Keratinocyte (primary cell): ENCODE results near the gene BOD1. TPM values are rescaled to one million over a fixed set of nuclear protein-coding genes. Genes with fewer than 3 reads are reported as not detected.

ENCODE experiments used
- DNase-seq: peaks from one replicate; pipeline ENCODE4 v3.0.0-alpha.2; 2011; ENCODE audit warnings: low read depth, missing footprints, low spot score
- FAIRE-seq: peaks from 2 replicates; lab custom pipeline; 2011; peaks lifted over from hg19 to GRCh38; lab: Jason Lieb, UNC
- H2AFZ ChIP-seq: 2 replicates; pipeline ENCODE4 v1.6.0; 2012; ENCODE audit warnings: low read length, control low read depth, inconsistent platforms; ENCODE audit not compliant: control insufficient read depth
- H3K27ac ChIP-seq: 2 replicates; pipeline ENCODE4 v1.5.1; 2011; ENCODE audit warnings: low read length; ENCODE audit not compliant: control insufficient read depth, insufficient read depth
- H3K27me3 ChIP-seq: 3 replicates; pipeline ENCODE4 v1.6.0; 2011; ENCODE audit warnings: low read length; ENCODE audit not compliant: control insufficient read depth, insufficient read depth; ENCODE audit errors: extremely low read depth
- H3K36me3 ChIP-seq, 2 experiments: 2 replicates in 1 of 2; 3 replicates in 1 of 2; pipeline ENCODE4 v1.5.1; 2011; ENCODE audit warnings: low read length in 2 of 2, mild to moderate bottlenecking in 1 of 2; ENCODE audit not compliant: control insufficient read depth in 2 of 2, insufficient read depth in 2 of 2; ENCODE audit errors: extremely low read depth in 1 of 2
- H3K4me1 ChIP-seq: 3 replicates; pipeline ENCODE4 v1.5.1; 2011; ENCODE audit warnings: low read length; ENCODE audit not compliant: control insufficient read depth, insufficient read depth; ENCODE audit errors: extremely low read depth
- H3K4me2 ChIP-seq: 3 replicates; pipeline ENCODE4 v1.6.0; 2011; ENCODE audit warnings: low read depth, low read length; ENCODE audit not compliant: control insufficient read depth, insufficient read depth; ENCODE audit errors: extremely low read depth
- H3K4me3 ChIP-seq, 3 experiments: fragments of 200-600 bp in 1 of 3; sonication (generic) in 1 of 3; 2 replicates in 2 of 3; 3 replicates in 1 of 3; pipeline ENCODE4 v1.5.1; 2011 to 2016; ENCODE audit warnings: low read length in 3 of 3, mild to moderate bottlenecking in 3 of 3, control low read depth in 2 of 3, inconsistent platforms in 1 of 3, low read depth in 1 of 3, mixed read lengths in 1 of 3, mixed run types in 1 of 3, moderate library complexity in 1 of 3; ENCODE audit not compliant: control insufficient read depth in 2 of 3, insufficient read depth in 2 of 3; ENCODE audit errors: extremely low read depth in 1 of 3
- H3K79me2 ChIP-seq: 2 replicates; pipeline ENCODE4 v1.6.0; 2012; ENCODE audit warnings: low read length; ENCODE audit not compliant: control insufficient read depth, insufficient read depth
- H3K9ac ChIP-seq: 3 replicates; pipeline ENCODE4 v1.6.0; 2011; ENCODE audit warnings: low read length; ENCODE audit not compliant: control insufficient read depth, insufficient read depth; ENCODE audit errors: extremely low read depth
- H3K9me1 ChIP-seq: 3 replicates; pipeline ENCODE4 v1.6.0; 2011; ENCODE audit warnings: low read length; ENCODE audit not compliant: control insufficient read depth, insufficient read depth; ENCODE audit errors: extremely low read depth
- H3K9me3 ChIP-seq: 2 replicates; pipeline ENCODE4 v1.5.1; 2012; ENCODE audit warnings: low read depth, low read length; ENCODE audit not compliant: control insufficient read depth
- H4K20me1 ChIP-seq: 3 replicates; pipeline ENCODE4 v1.6.0; 2011; ENCODE audit warnings: low read length; ENCODE audit not compliant: control insufficient read depth, insufficient read depth; ENCODE audit errors: extremely low read depth
- EZH2 ChIP-seq: IDR thresholded peaks from one replicate; pipeline ENCODE4 v1.6.1; 2012; ENCODE audit warnings: inconsistent platforms, mild to moderate bottlenecking, low read length, moderate library complexity
- dilution Hi-C: fragments of 300-500 bp; cut with MboI; formaldehyde crosslinking; loops from one replicate; pipeline ENCODE4 v1.7.0; 2020; ENCODE audit warnings: low sequenced_read_pairs; ENCODE audit not compliant: extremely low pct_ligation_motif_present
- polyA plus RNA-seq, 5 experiments: library from polyadenylated mRNA; depleted of rRNA in 3 of 5; stranded (reverse) in 3 of 5; stranded (forward) in 1 of 5; unstranded in 1 of 5; fragments of >200 nt; gene quantifications; 1 replicate in 1 of 5; 2 replicates in 3 of 5; 3 replicates in 1 of 5; pipeline versions ENCODE4 v1.2.1 to v1.2.3, GENCODE V29; 2011 to 2012; ENCODE audit warnings: missing spikeins in 2 of 5, low read depth in 1 of 5, low replicate concordance in 1 of 5
- TF ChIP-seq, protein P1 (sequence below), 3 experiments: IDR thresholded peaks in 1 of 3; conservative IDR thresholded peaks in 1 of 3; optimal IDR thresholded peaks in 1 of 3; 2 replicates in 2 of 3; 3 replicates in 1 of 3; pipeline versions ENCODE3 to v1.5.1; 2011; ENCODE audit warnings: low read length in 3 of 3, mild to moderate bottlenecking in 3 of 3, moderate library complexity in 2 of 3, control low read depth in 1 of 3, inconsistent platforms in 1 of 3; ENCODE audit not compliant: insufficient read depth in 2 of 3; ENCODE audit errors: extremely low read depth in 1 of 3

Gene BOD1
- polyA plus RNA-seq, 1 donor (not counting 4 experiments of a cell fraction or from before 2014, with no cell fraction given), result 46.8 TPM

DNA sequence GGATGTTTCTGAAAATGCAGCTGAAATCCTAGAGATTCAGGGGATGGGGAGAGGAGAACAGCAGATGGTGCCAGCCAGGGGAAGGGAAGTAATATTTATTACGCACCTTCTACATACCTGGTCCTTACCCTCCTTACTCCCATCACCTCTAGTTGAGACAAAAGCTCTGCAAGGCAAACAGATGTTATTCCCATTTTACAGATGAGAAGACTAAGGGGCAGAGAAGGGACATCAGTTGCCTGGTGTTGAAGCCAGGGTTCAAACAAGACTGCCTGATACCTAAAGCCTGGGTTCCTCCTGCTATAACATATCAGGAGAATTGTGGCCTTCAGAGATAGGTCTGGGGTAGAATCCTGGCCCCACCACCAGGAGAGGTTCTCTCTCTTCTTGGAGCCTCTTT is 7.3 kb upstream of the BOD1 start:
- TF ChIP-seq, protein P1, sequence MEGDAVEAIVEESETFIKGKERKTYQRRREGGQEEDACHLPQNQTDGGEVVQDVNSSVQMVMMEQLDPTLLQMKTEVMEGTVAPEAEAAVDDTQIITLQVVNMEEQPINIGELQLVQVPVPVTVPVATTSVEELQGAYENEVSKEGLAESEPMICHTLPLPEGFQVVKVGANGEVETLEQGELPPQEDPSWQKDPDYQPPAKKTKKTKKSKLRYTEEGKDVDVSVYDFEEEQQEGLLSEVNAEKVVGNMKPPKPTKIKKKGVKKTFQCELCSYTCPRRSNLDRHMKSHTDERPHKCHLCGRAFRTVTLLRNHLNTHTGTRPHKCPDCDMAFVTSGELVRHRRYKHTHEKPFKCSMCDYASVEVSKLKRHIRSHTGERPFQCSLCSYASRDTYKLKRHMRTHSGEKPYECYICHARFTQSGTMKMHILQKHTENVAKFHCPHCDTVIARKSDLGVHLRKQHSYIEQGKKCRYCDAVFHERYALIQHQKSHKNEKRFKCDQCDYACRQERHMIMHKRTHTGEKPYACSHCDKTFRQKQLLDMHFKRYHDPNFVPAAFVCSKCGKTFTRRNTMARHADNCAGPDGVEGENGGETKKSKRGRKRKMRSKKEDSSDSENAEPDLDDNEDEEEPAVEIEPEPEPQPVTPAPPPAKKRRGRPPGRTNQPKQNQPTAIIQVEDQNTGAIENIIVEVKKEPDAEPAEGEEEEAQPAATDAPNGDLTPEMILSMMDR (optimal IDR thresholded peaks at IDR 0.05 in 1 of 3, IDR thresholded peaks at IDR 0.05 in 1 of 3, conservative IDR thresholded peaks at IDR 0.05 in 1 of 3; ENCODE audit: extremely low read depth in 1 of 3, insufficient read depth in 2 of 3, low read length in 3 of 3), result no peak
- no peak for TF ChIP-seq EZH2
- no peaks in the 10 kb centered on the region for H3K9me1 ChIP-seq
- DNase-seq (no peak), FAIRE-seq (no peak)
- H3K79me2 ChIP-seq, result no peaks in the 10 kb centered on the region
- no peaks in the 10 kb centered on the region for H3K9me3 ChIP-seq
- H3K4me1 ChIP-seq, result peaks cover 11% of the 10 kb centered on the region
- no peak overlapping the region for H3K9ac ChIP-seq
- peak overlapping the region; percentile 3 for H3K4me2 ChIP-seq
- no peak overlapping the region for H3K4me3 ChIP-seq
- no peaks in the 10 kb centered on the region for H3K27me3 ChIP-seq
- H3K36me3 ChIP-seq, result no peaks in the 10 kb centered on the region
- H4K20me1 ChIP-seq, result no peaks in the 10 kb centered on the region
- H2AFZ ChIP-seq, result no peak overlapping the region
- dilution Hi-C loops, result no loop called here
- H3K27ac ChIP-seq, result no peak overlapping the region

GRCh38 chr5:173623296-173623771 is 6.9 kb upstream of the BOD1 start:
- H3K36me3 ChIP-seq, result no peaks in the 10 kb centered on the region
- no peaks in the 10 kb centered on the region for H3K9me3 ChIP-seq
- FAIRE-seq (no peak), DNase-seq (no peak)
- peak overlapping the region; percentile 3 for H3K4me2 ChIP-seq
- peaks cover 11% of the 10 kb centered on the region for H3K4me1 ChIP-seq
- no peak overlapping the region for H3K9ac ChIP-seq
- no peaks in the 10 kb centered on the region for H3K27me3 ChIP-seq
- dilution Hi-C loops, result no loop called here
- no peaks in the 10 kb centered on the region for H3K9me1 ChIP-seq
- no peak overlapping the region for H3K27ac ChIP-seq
- TF ChIP-seq, protein P1 (optimal IDR thresholded peaks at IDR 0.05 in 1 of 3, IDR thresholded peaks at IDR 0.05 in 1 of 3, conservative IDR thresholded peaks at IDR 0.05 in 1 of 3; ENCODE audit: extremely low read depth in 1 of 3, insufficient read depth in 2 of 3, low read length in 3 of 3), result no peak
- no peak for TF ChIP-seq EZH2
- H4K20me1 ChIP-seq, result no peaks in the 10 kb centered on the region
- no peaks in the 10 kb centered on the region for H3K79me2 ChIP-seq
- H3K4me3 ChIP-seq, result no peak overlapping the region
- H2AFZ ChIP-seq, result no peak overlapping the region
